Measurements from ENCODE around the gene ZG16. TPM values are rescaled to one million over a fixed set of nuclear protein-coding genes. Genes with fewer than 3 reads are reported as not detected.
"Not testable (repeated sequence)": the region's sequence is repeated elsewhere in the genome, so short reads cannot be mapped to it uniquely, and the experiment has no call there.

ZG16 gene
- polyA plus RNA-seq, 1 experiment: not detected

DNA sequence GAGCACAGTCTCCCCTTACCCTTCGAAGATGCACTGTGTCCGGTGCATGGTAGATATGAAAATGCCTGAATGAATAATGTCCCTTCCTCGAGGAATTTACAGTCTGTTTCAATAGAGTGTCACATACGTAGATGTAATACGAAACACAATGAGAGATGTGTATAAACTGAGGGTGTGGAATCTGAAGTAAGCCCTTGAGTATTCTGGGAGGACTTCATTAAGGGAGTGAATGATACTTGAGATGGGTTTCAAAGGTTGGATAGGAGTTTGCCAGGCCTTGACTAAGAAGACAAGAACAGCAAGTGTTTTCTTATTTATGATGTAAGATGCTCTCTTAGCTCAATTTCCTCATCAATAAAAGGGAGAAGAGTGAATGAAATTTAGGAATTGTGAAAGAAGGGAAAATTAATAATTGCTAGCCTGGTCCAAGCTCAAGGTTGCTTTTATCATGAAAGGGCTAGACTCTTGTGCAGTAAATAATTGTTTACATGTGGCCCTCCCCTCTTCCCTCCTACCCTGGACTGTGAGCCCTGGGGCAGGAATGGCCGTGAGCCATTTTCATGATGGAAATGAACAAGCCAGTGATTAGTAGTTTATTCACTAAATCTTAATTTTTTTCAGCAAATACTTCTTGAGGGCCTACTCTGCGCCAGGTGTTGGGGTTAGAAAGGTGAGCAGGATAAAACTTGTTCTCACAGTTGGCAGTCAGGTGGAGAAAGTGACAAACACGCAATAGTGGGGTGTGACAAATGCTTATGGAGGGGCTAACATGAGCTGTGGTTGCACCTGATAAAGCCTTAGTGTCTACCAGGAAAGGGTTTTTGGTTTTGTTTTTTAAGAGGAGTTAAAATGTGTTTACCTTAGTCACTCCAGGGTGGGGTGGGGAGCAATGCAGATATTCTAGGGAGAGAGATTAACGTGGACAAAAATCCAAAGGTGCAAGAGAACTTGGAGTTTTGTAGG, 14.1 kb downstream of the ZG16 start:
- no peaks in the 10 kb centered on the region for H3K27me3 ChIP-seq (ENCODE audit: control insufficient read depth, insufficient read depth, low read length)
- H3K4me3 ChIP-seq (ENCODE audit: low read depth, low read length): peak overlapping the region; percentile 85
- no peak for DNase-seq (ENCODE audit: low read depth)
- ChIA-PET CTCF (no interaction called here), POLR2A (no interaction called here)
- TF ChIP-seq, protein P1, sequence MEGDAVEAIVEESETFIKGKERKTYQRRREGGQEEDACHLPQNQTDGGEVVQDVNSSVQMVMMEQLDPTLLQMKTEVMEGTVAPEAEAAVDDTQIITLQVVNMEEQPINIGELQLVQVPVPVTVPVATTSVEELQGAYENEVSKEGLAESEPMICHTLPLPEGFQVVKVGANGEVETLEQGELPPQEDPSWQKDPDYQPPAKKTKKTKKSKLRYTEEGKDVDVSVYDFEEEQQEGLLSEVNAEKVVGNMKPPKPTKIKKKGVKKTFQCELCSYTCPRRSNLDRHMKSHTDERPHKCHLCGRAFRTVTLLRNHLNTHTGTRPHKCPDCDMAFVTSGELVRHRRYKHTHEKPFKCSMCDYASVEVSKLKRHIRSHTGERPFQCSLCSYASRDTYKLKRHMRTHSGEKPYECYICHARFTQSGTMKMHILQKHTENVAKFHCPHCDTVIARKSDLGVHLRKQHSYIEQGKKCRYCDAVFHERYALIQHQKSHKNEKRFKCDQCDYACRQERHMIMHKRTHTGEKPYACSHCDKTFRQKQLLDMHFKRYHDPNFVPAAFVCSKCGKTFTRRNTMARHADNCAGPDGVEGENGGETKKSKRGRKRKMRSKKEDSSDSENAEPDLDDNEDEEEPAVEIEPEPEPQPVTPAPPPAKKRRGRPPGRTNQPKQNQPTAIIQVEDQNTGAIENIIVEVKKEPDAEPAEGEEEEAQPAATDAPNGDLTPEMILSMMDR (IDR thresholded peaks at IDR 0.05; ENCODE audit: insufficient read depth, low read depth, low read length): no peak
- peaks cover 1% of the 10 kb centered on the region for H3K36me3 ChIP-seq (ENCODE audit: control insufficient read depth, insufficient read depth, low read length)

DNA sequence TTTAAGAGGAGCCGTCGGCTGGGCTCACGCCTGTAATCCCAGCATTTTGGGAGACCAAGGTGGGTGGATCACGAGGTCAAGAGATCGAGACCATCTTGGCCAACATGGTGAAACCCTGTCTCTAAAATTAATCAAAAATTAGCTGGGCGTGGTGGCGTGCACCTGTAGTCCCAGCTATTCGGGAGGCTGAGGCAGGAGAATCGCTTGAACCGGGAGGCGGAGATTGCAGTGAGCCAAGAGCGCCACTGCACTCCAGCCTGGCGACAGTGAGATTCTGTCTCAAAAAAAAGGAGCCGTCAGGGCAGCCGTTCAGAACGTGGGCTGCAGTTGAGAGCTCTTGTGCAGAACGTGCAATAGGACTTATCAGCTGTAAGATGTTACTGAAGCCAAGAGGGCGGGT, 15.1 kb downstream of the ZG16 start:
- H3K4me3 ChIP-seq (ENCODE audit: low read depth, low read length); H3K36me3 ChIP-seq (ENCODE audit: control insufficient read depth, insufficient read depth, low read length); DNase-seq (ENCODE audit: low read depth); POLR2A ChIA-PET; H3K27me3 ChIP-seq (ENCODE audit: control insufficient read depth, insufficient read depth, low read length): not testable (repeated sequence)
- CTCF ChIA-PET: interaction anchor here (1.2 kb wide), 1 partner anchor 8 kb away, joined by 3 read pairs; no protein-coding TSS in a partner anchor

DNA sequence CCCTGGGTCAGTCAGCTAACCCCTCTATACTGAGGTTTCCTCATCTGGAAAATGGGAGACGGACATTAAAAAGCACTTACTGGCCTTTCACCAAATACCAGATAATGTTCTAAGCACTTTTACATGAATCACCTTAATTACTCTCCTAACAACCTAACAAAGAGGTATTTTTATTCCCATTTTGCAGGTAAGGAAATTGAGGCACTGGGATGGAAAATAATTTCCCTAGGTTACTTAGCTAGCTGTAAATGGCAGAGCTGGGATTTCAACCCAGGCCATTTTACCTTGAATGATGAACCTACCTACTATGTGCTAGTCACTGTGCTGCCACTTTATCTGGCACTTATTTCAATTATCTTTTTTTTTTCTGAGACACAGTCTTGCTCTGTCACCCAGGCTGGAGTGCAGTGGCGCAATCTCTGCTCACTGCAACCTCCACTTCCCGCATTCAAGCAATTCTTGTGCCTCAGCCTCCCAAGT, 16.2 kb downstream of the ZG16 start:
- TF ChIP-seq, protein P1 (IDR thresholded peaks at IDR 0.05; ENCODE audit: insufficient read depth, low read depth, low read length): no peak

DNA sequence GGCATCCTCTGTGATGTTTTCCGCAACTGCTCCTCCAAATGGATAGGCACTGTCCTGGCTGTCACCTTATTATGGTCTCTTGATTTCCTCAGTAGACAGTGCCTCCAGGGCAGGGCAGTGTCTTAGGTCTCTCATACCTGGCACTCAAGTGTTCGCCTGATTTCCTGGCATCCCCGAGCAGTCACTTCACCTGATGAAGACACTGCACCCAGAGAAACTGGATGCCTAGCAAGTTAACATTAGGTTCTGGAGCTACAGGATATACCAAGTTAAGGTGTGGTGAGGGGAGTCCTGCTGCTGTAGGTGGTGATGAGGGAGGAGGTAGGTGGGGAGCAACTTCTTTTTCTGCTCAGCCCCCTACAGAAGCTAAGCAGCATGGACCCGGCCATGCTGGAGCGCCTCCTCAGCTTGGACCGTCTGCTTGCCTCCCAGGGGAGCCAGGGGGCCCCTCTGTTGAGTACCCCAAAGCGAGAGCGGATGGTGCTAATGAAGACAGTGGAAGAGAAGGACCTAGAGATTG, 24.4 kb downstream of the ZG16 start:
- Histone ChIP-seq H3K36me3 (ENCODE audit: control insufficient read depth, insufficient read depth, low read length) (peaks cover 1% of the 10 kb centered on the region), H3K27me3 (ENCODE audit: control insufficient read depth, insufficient read depth, low read length) (no peaks in the 10 kb centered on the region), H3K4me3 (ENCODE audit: low read depth, low read length) (no peak overlapping the region)
- POLR2A ChIA-PET: no interaction called here
- DNase-seq (ENCODE audit: low read depth): no peak
- CTCF ChIA-PET: interaction anchor here (3.6 to 5.4 kb wide), 2 partner anchors 12 to 17 kb away, joined by 22 to 35 read pairs; partner anchors contain the start of gene KIF22
- TF ChIP-seq, protein P1 (IDR thresholded peaks at IDR 0.05; ENCODE audit: insufficient read depth, low read depth, low read length): no peak

More for the DNA sequence above, 16.2 kb downstream of the ZG16 start:
- DNase-seq (ENCODE audit: low read depth): no peak
- Histone ChIP-seq H3K4me3 (ENCODE audit: low read depth, low read length) (no peak overlapping the region), H3K36me3 (ENCODE audit: control insufficient read depth, insufficient read depth, low read length) (peaks cover 1% of the 10 kb centered on the region), H3K27me3 (ENCODE audit: control insufficient read depth, insufficient read depth, low read length) (no peaks in the 10 kb centered on the region)
- CTCF ChIA-PET: interaction anchor here (0.6 to 1.2 kb wide), 3 partner anchors 10 to 107 kb away, joined by 4 read pairs; no protein-coding TSS in a partner anchor
- POLR2A ChIA-PET: no interaction called here

DNA sequence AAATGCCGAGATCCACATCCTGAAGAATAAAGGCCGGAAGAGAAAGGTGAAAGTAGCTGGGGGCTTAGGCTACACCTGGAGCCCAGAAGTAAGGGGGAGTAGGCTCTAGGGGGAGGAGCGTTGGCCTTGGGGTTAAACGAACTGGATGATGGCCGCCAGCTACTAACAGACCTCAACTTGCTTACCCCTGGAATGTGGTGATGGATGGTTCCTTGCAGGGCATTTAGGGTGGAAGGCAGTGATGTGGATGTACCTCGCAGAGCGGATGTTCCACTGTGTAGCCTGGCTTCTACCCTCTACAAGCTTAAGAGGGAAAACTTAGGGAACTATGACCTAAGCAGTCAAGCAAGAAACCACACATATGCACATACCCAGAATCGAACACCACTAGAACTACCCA, 26.0 kb downstream of the ZG16 start:
- POLR2A ChIA-PET: interaction anchor here (1.1 kb wide), 1 partner anchor 17 kb away, joined by 4 read pairs; the partner anchor contains the start of gene MVP
- no peaks in the 10 kb centered on the region for H3K27me3 ChIP-seq (ENCODE audit: control insufficient read depth, insufficient read depth, low read length)
- CTCF ChIA-PET: interaction anchor here (0.9 to 5.4 kb wide), 6 partner anchors 10 to 224 kb away, joined by 3 to 35 read pairs (median 8); partner anchors contain the start of genes KIF22 and PAGR1
- H3K36me3 ChIP-seq (ENCODE audit: control insufficient read depth, insufficient read depth, low read length): peaks cover 6% of the 10 kb centered on the region
- TF ChIP-seq, protein P1 (IDR thresholded peaks at IDR 0.05; ENCODE audit: insufficient read depth, low read depth, low read length): no peak
- no peak overlapping the region for H3K4me3 ChIP-seq (ENCODE audit: low read depth, low read length)
- no peak for DNase-seq (ENCODE audit: low read depth)

All from BJ (cell line).